Fibroblast of mammary gland (primary cell): Measurements from ENCODE around the gene METRNL.
"Not testable (repeated sequence)": the region's sequence is repeated elsewhere in the genome, so short reads cannot be mapped to it uniquely, and the experiment has no call there.

Source experiments
- DNase-seq: peaks from one replicate; pipeline ENCODE4 v3.0.0-alpha.2; 2010; ENCODE audit warnings: low read depth
- H3K4me3 ChIP-seq: 2 replicates; pipeline ENCODE4 v1.5.1; 2011; ENCODE audit warnings: low read depth, mild to moderate bottlenecking, low read length, moderate library complexity; ENCODE audit not compliant: control insufficient read depth
- TF ChIP-seq, protein P1 (sequence below): conservative IDR thresholded peaks from 2 replicates; pipeline ENCODE4 v1.5.1; 2011; ENCODE audit warnings: low read depth, low read length, inconsistent platforms; ENCODE audit not compliant: control insufficient read depth, insufficient read depth

Gene METRNL

DNA sequence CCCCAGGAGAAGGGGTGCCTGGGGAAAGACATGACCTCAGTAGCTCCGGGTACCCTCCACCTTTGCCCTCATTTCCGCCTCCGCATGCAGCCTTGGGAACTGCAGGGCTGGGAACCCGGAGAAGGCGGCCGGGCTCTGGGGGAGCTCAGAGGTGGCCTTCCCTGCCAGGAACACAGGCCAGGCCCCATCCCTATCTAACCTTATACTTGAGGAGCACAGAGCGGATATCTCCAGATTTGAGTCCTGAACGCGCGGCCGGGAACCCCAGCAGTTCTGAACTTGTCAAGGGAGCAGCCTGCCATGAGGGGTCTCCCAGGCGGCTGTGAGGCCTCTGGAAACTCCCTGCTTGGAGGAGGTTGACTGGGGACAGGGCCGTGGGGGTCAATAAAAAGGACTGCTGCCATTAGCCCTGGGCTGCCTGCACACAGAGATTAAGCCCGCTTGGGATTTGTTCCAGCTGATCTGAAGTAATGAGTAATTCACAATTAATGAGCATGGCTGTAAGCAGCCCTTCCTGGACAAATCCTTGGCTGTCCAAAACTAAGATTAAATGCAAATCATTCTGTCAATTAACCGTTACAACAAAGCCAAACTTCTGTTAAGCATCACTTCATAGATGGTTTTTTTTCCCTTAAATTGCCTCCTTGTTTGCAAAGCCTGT, 26.3 kb upstream of the METRNL start:
- no peak overlapping the region for H3K4me3 ChIP-seq
- TF ChIP-seq, protein P1, sequence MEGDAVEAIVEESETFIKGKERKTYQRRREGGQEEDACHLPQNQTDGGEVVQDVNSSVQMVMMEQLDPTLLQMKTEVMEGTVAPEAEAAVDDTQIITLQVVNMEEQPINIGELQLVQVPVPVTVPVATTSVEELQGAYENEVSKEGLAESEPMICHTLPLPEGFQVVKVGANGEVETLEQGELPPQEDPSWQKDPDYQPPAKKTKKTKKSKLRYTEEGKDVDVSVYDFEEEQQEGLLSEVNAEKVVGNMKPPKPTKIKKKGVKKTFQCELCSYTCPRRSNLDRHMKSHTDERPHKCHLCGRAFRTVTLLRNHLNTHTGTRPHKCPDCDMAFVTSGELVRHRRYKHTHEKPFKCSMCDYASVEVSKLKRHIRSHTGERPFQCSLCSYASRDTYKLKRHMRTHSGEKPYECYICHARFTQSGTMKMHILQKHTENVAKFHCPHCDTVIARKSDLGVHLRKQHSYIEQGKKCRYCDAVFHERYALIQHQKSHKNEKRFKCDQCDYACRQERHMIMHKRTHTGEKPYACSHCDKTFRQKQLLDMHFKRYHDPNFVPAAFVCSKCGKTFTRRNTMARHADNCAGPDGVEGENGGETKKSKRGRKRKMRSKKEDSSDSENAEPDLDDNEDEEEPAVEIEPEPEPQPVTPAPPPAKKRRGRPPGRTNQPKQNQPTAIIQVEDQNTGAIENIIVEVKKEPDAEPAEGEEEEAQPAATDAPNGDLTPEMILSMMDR: no peak
- peak; percentile 55 for DNase-seq

DNA sequence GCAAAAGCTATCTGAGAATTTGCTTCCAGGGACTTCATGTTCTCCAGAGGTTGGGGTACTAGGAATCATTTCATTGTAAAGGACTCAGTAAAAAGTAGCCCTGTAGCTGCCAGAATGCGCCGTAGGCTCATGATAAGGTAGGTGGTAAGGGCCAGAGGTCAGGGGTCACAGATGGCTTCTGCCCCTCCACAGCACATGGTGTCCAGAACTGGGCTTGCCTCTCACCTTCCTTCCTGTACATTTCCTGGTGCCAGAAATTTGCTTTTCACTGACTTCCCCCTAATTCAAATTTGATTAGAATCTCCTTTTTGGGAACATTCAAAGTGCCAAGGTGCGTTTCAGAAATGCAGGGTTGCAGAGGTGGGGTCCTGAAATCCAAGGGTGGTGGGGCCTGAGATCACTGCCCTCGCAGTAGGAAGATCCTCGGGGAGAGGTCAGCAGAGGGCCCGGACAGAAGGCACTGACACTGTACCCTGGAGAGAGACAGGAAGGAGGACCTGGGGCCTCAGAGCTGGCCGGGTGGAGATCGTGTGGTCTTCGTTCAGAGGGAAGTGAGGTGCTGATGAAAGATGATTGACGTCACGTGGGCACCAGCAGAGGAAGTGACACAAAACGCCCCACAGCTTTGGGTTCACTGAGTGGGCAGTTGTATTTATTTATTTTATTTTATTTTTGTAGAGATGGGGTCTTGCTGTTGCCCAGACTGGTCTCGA, 25.5 kb upstream of the METRNL start:
- DNase-seq: no peak
- TF ChIP-seq, protein P1: no peak
- H3K4me3 ChIP-seq: no peak overlapping the region

DNA sequence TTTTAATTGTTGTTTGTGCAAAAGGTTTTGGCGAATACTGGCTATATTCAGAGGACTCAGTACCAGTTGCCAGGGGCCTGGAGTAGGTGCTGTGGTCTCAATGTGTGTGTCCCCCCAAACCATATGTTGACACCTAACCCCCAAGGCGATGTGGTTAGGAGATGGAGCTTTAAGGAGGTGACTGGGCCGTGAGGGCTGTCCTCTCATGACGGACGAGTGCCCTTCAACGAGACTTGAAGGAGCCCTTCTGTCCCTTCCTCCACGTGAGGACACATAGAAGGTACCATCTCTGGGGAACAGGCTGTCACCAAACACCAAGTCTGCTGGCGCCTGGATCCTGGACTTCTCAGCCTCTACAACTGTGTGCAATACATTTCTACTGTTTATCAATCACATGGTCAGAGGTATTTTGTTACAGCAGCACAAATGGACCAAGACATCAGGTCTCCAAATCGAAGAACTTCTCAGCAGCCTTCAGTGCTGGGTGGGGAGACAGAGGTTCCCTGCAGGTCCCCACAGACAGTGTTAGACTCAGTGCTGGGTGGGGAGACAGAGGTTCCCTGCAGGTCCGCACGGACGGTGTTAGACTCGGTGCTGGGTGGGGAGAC, 24.8 kb upstream of the METRNL start:
- H3K4me3 ChIP-seq: no peak overlapping the region
- TF ChIP-seq, protein P1: no peak
- no peak for DNase-seq

DNA sequence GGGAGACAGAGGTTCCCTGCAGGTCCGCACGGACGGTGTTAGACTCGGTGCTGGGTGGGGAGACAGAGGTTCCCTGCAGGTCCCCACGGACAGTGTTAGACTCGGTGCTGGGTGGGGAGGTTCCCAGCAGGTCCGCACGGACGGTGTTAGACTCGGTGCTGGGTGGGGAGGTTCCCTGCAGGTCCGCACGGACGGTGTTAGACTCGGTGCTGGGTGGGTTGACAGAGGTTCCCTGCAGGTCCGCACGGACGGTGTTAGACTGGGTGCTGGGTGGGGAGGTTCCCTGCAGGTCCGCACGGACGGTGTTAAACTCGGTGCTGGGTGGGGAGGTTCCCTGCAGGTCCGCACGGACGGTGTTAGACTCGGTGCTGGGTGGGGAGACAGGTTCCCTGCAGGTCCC, 24.2 kb upstream of the METRNL start:
- DNase-seq, H3K4me3 ChIP-seq: not testable (repeated sequence)

DNA sequence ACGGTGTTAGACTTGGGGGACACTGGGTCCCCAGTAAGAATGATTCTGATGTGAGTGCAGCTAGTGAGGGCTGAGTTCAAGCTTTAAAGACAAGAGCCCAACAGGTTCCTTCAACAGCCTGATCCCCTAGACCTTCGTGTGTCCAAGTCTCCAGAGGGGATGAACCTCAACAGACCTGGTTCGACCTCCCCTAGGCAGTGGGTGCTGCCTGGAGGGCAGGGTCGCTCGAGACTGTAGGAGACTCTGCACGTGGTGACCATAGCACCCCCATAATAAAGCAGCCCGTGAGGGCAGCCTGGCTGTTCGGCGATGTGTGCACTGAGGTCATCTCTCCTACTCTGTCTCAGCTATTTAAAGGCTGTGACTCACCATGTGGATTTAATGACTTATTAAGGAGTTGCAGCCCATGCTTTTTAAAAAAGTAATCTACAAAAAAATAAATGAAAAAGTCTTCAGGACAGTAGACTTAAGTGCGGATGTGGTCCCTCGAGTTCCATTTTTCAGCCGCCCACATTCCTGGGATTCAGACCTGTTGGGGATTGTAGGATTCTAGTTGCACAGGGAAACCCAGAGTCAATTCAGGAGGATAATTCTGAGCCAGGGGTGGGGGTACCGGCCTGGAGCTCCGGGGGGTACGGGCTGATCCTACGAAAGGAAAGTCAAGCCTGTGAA, 23.4 kb upstream of the METRNL start:
- peak; percentile 91 for DNase-seq
- peak overlapping the region; percentile 20 for H3K4me3 ChIP-seq
- TF ChIP-seq, protein P1: no peak

DNA sequence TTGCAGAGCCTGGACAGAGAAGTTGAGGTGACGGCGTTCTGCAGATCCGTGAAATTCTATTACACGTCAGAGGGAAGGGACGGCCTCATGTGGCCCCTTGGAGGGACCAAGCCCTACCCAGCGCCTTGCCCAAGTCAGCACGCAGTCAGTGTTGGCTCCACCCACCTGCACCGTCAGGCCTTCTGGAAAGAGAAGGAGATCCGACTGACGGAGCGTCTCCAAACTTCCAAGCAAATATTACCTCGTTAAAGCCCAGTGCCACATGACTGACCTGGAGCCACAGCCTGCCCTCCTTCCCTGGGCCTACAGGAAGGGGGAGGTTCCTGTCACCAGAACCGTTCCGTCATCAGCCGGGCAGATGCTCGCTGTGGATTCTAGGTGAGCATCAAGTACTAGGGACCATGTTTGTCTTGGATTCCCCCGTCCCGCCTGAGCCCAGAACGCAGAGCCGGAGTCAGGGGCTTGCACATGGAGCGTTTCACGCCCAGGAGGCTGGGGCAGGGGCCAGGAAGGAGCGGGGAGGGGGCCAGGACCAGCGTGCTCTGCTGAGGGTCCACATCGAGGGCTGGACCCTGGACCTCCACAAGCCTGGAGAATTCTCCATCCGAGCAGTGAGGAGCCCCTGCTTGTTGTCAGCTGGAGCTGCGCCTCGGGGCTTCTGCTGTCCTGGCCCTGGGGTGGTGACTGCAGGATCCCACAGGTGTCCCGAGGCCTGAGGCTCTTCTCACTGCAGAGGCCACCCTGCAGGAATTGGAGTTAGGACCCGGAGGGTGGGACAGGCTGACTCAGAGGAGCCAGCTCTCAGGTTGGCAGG, 22.6 kb upstream of the METRNL start:
- peak; percentile 72 for DNase-seq
- TF ChIP-seq, protein P1: no peak
- H3K4me3 ChIP-seq: peak overlapping the region; percentile 20
